ENCODE measurements around the gene ENPP6. TPM values are rescaled to one million over a fixed set of nuclear protein-coding genes. Genes with fewer than 3 reads are reported as not detected.

Gene ENPP6
- total and polyA plus RNA-seq, 2 experiments from 2014 or later, result 0.11 TPM; not detected in 1

DNA sequence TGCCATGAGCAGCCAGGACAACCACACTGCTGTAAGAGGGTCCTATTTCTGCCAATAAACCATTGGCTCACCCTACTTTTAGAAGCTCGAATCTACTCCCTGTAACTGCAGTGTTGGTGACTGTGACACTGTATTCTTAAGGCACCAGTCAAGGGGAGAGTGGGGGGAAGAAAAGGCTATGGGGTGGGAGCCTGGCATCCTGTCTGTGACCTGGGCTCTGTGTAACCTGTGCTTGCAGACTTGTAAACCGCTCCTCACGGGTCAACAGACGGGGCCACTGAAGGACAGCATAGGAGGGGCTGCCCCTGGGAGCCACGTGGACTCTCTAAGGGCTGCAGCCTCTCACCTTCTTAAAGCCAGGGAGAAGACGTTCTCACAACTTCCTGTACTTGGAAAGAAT lies 42.2 kb upstream of the ENPP6 start:
- no peak overlapping the region for H3K4me2 ChIP-seq
- no peak for DNase-seq (ENCODE audit: low spot score)
- ATAC-seq, result peak; percentile 35; the same call in 1 of the 3 replicates
- H3K4me3 ChIP-seq, result no peak overlapping the region
- no peaks in the 10 kb centered on the region for H3K36me3 ChIP-seq (ENCODE audit: insufficient read depth)
- H3F3A ChIP-seq (replicated peaks; ENCODE audit: low read depth), result no peaks in the 10 kb centered on the region
- H3K4me1 ChIP-seq (ENCODE audit: insufficient read depth), result peaks cover 3% of the 10 kb centered on the region; the same call in 1 of the 2 replicates
- no peaks in the 10 kb centered on the region for H4K20me1 ChIP-seq (replicated peaks; ENCODE audit: insufficient read depth)
- Mint-ChIP-seq H3K36me3 (ENCODE audit: low read depth) (no peaks in the 10 kb centered on the region), H3K27ac (0 out of 2 replicates have a peak overlapping the region, but pooled peaks have one; percentile 65), H3K27me3 (ENCODE audit: insufficient read depth, low read depth, poor library complexity) (no peaks in the 10 kb centered on the region), H3K9me3 (no peaks in the 10 kb centered on the region), H3K4me3 (no peak overlapping the region), H3K4me1 (peaks cover 6% of the 10 kb centered on the region; the same call in 2 of the 3 replicates)
- no peaks in the 10 kb centered on the region for H3K79me2 ChIP-seq (replicated peaks; ENCODE audit: insufficient read depth)
- no peaks in the 10 kb centered on the region for H3K27me3 ChIP-seq (ENCODE audit: insufficient read depth)
- H3K9me2 ChIP-seq (ENCODE audit: insufficient read depth), result no peaks in the 10 kb centered on the region
- TF ChIP-seq EZH2phosphoT487 (IDR thresholded peaks at IDR 0.05; ENCODE audit: unreplicated experiment), result no peak
- TF ChIP-seq ZNF331 (CRISPR knock-in tag; IDR thresholded peaks at IDR 0.05; ENCODE audit: low read depth), result no peak
- TF ChIP-seq STAT1 (IDR thresholded peaks at IDR 0.05; ENCODE audit: unreplicated experiment), result no peak
- TF ChIP-seq, protein P1, sequence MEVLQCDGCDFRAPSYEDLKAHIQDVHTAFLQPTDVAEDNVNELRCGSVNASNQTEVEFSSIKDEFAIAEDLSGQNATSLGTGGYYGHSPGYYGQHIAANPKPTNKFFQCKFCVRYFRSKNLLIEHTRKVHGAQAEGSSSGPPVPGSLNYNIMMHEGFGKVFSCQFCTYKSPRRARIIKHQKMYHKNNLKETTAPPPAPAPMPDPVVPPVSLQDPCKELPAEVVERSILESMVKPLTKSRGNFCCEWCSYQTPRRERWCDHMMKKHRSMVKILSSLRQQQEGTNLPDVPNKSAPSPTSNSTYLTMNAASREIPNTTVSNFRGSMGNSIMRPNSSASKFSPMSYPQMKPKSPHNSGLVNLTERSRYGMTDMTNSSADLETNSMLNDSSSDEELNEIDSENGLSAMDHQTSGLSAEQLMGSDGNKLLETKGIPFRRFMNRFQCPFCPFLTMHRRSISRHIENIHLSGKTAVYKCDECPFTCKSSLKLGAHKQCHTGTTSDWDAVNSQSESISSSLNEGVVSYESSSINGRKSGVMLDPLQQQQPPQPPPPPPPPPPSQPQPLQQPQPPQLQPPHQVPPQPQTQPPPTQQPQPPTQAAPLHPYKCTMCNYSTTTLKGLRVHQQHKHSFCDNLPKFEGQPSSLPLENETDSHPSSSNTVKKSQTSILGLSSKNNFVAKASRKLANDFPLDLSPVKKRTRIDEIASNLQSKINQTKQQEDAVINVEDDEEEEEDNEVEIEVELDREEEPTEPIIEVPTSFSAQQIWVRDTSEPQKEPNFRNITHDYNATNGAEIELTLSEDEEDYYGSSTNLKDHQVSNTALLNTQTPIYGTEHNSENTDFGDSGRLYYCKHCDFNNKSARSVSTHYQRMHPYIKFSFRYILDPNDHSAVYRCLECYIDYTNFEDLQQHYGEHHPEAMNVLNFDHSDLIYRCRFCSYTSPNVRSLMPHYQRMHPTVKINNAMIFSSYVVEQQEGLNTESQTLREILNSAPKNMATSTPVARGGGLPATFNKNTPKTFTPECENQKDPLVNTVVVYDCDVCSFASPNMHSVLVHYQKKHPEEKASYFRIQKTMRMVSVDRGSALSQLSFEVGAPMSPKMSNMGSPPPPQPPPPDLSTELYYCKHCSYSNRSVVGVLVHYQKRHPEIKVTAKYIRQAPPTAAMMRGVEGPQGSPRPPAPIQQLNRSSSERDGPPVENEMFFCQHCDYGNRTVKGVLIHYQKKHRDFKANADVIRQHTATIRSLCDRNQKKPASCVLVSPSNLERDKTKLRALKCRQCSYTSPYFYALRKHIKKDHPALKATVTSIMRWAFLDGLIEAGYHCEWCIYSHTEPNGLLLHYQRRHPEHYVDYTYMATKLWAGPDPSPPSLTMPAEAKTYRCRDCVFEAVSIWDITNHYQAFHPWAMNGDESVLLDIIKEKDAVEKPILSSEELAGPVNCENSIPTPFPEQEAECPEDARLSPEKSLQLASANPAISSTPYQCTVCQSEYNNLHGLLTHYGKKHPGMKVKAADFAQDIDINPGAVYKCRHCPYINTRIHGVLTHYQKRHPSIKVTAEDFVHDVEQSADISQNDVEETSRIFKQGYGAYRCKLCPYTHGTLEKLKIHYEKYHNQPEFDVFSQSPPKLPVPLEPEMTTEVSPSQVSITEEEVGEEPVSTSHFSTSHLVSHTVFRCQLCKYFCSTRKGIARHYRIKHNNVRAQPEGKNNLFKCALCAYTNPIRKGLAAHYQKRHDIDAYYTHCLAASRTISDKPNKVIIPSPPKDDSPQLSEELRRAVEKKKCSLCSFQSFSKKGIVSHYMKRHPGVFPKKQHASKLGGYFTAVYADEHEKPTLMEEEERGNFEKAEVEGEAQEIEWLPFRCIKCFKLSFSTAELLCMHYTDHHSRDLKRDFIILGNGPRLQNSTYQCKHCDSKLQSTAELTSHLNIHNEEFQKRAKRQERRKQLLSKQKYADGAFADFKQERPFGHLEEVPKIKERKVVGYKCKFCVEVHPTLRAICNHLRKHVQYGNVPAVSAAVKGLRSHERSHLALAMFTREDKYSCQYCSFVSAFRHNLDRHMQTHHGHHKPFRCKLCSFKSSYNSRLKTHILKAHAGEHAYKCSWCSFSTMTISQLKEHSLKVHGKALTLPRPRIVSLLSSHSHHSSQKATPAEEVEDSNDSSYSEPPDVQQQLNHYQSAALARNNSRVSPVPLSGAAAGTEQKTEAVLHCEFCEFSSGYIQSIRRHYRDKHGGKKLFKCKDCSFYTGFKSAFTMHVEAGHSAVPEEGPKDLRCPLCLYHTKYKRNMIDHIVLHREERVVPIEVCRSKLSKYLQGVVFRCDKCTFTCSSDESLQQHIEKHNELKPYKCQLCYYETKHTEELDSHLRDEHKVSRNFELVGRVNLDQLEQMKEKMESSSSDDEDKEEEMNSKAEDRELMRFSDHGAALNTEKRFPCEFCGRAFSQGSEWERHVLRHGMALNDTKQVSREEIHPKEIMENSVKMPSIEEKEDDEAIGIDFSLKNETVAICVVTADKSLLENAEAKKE (CRISPR knock-in tag; IDR thresholded peaks at IDR 0.05), result no peak
- no peak for TF ChIP-seq EZH2 (IDR thresholded peaks at IDR 0.05; ENCODE audit: low read depth, unreplicated experiment)
- TF ChIP-seq, protein P2, sequence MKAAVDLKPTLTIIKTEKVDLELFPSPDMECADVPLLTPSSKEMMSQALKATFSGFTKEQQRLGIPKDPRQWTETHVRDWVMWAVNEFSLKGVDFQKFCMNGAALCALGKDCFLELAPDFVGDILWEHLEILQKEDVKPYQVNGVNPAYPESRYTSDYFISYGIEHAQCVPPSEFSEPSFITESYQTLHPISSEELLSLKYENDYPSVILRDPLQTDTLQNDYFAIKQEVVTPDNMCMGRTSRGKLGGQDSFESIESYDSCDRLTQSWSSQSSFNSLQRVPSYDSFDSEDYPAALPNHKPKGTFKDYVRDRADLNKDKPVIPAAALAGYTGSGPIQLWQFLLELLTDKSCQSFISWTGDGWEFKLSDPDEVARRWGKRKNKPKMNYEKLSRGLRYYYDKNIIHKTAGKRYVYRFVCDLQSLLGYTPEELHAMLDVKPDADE (IDR thresholded peaks at IDR 0.05), result no peak
- no peak for TF ChIP-seq POLR2AphosphoS5 (IDR thresholded peaks at IDR 0.05; ENCODE audit: low read depth)
- no peak overlapping the region for H3K27ac ChIP-seq (ENCODE audit: low read depth)
- H2AFZ ChIP-seq, result peak overlapping the region; percentile 45; the same call in 1 of the 2 replicates
